GM23248 (cell line): ENCODE data around the gene TMEM131.
"Not testable (repeated sequence)": the region's sequence is repeated elsewhere in the genome, so short reads cannot be mapped to it uniquely, and the experiment has no call there.

ENCODE experiments used
- EZH2 ChIP-seq: fragments of 200-600 bp; sonication (generic); IDR thresholded peaks from 2 replicates; pipeline ENCODE4 v1.6.1; 2018; ENCODE audit warnings: antibody characterized with exemption, mild to moderate bottlenecking; ENCODE audit not compliant: insufficient read depth, poor library complexity, severe bottlenecking
- EZH2phosphoT487 ChIP-seq: fragments of 200-600 bp; sonication (generic); IDR thresholded peaks from 2 replicates; pipeline ENCODE4 v1.6.1; 2018; ENCODE audit warnings: antibody characterized with exemption, moderate library complexity, mild to moderate bottlenecking, low read depth; ENCODE audit not compliant: insufficient read depth

DNA sequence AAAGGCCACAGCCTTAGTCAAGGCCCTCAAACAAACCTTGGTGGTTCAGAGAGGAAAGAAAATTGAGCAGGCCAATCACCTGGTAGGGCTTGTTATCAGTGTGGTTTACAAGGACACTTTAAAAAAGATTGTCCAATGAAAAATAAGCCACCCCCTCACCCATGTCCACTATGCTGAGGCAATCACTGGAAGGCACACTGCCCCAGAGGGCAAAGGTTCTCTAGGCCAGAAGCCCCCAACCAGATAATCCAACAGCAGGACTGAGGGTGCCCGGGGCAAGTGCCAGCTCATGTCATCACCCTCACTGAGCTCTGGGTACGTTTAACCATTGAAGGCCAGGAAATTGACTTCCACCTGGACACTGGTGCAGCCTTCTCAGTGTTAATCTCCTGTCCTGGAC lies 171.7 kb downstream of the TMEM131 start:
- TF ChIP-seq EZH2, EZH2phosphoT487: not testable (repeated sequence)
